Left forelimb (tissue), 1 donor: Measurements from ENCODE around the gene GLRX2.
A peak's percentile ranks its signal among the peaks of the same experiment; 100 is the strongest.
"Not testable (repeated sequence)": the region's sequence is repeated elsewhere in the genome, so short reads cannot be mapped to it uniquely, and the experiment has no call there.

Experiments used
- DNase-seq: peaks from one replicate; pipeline ENCODE4 v3.0.0-alpha.2; 2018; ENCODE audit warnings: low spot score

Gene GLRX2

DNA sequence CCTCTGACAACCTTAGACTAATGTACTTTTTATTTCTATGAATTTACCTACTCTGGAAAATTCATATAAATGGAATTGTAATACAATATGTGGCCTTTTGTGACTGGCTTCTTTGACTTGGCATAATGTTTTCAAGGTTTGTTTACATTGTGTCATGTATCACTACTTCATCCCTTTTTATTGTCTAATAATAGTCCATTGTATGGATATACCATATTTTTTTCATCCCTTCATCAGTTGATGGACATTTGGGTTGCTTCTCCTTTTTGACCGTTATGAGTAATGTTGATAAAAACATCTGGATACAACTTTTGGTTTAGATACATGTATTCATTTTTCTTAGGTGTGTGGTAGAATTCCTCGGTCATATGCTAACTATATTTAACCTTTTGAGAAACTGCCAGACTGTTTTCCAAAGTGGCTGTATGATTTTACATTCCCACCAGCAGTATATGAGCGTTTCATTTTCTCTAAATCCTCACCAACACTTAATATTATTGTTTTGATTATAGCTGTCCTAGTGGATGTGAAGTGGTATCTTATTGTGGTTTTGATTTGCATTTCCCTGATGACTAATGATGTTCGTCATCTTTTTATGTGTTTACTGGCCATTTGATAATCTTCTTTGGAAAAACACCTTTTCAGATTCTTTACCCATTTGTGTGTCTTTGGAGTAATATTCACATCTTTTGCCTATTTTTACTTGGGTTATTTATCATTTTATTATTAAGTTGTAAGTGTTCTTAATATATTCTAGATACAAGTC is 42.3 kb downstream of the GLRX2 start:
- no peak for DNase-seq

GRCh38 chr1:193060938-193061337 is 44.3 kb downstream of the GLRX2 start:
- no peak for DNase-seq

- DNase-seq = no peak
Observed at GRCh38 chr1:193060406-193060805, 44.8 kb downstream of the GLRX2 start.

GRCh38 chr1:193060115-193060403 is 45.2 kb downstream of the GLRX2 start:
- DNase-seq = no peak

DNA sequence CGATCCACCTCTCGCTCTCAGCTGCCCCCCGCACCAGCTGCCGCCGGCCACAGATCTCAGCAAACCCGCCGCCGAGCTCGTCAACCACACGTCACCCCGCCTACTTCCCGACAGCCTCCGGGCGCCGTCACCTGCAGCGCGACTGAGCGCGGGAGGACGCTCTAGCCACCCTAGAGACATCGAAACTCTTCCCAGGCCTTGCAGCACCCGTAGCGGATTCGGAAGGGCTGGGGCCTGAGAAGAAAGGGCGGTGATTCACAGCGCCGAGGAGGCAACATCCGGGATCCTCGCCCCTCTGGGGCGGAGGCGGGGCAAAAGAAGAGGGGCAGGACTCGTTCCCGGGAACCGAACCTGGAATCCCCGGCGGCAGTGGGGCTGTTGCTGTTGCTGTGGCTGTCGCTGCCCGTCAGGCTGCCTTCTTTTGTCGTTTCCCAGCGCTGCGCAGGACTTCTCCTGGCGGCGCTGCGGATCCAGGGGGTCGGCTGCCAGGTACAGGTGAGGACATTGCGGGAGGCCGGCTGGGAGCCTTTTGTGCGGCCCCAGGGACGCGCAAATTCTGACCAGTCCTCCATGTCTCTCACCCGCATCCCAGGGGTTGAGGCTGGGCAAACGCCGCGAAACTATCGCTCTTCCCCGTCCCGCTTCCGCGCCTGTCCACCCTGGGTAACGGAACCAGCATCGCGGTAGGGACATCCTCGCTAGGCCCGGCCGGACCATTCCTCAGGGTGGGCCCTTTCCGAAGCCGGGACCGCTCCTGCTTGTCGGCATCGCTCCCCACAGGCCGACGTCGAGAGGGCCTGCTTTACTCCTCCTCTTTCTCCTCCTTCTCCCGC is 45.7 kb downstream of the GLRX2 start, which contains the start of the genes RO60 and UCHL5:
RO60 (plus strand) TSS at position 331 of the 833 bp plus-strand sequence. CDS start 9,443 bp downstream, outside the sequence.
UCHL5 (minus strand) TSS at position 79 of the 833 bp plus-strand sequence. CDS start 100 bp downstream, outside the sequence.
- peak; percentile 96 for DNase-seq

GRCh38 chr1:193058529-193059281 is 46.5 kb downstream of the GLRX2 start:
- DNase-seq = no peak

- DNase-seq = no peak
Observed at GRCh38 chr1:193054169-193054675, 51.0 kb downstream of the GLRX2 start.

DNA sequence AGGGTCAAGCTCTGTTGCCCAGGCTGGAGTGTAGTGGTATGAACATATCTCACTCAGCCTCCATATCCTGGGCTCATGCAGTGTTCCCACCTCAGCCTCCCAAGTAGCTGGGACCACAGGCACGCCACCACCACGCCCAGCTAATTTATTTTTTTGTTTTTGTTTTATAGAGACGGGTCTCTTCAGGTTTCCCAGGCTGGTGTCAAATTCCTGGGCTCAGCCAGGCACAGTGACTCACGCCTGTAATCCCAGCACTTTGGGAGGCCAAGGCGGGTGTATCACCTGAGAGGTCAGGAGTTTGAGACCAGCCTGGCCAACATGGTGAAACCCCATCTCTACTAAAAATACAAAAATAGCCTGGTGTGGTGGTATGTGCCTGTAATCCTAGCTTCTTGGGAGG is 56.3 kb downstream of the GLRX2 start:
- not testable (repeated sequence) for DNase-seq
